HFFc6 (cell line): ENCODE results near the gene TMEM235. TPM values are rescaled to one million over a fixed set of nuclear protein-coding genes. Genes with fewer than 3 reads are reported as not detected.

ENCODE experiments used
- DNase-seq: peaks from one replicate; pipeline ENCODE4 v3.0.0-alpha.2; 2018
- H3K27ac Mint-ChIP-seq: 2 replicates; pipeline ENCODE4 v1.8.0; 2020; ENCODE audit warnings: mild to moderate bottlenecking, mixed read lengths
- H3K27me3 Mint-ChIP-seq: 2 replicates; pipeline ENCODE4 v1.8.0; 2021; ENCODE audit warnings: mild to moderate bottlenecking, moderate library complexity, mixed read lengths; ENCODE audit not compliant: insufficient read depth
- H3K36me3 Mint-ChIP-seq: 2 replicates; pipeline ENCODE4 v1.8.0; 2021; ENCODE audit warnings: low read depth, mixed read lengths
- H3K4me1 Mint-ChIP-seq: 2 replicates; pipeline ENCODE4 v1.8.0; 2020; ENCODE audit warnings: low read depth, mixed read lengths
- H3K4me3 Mint-ChIP-seq: 2 replicates; pipeline ENCODE4 v1.8.0; 2020; ENCODE audit warnings: mild to moderate bottlenecking, moderate library complexity, mixed read lengths
- H3K9me3 Mint-ChIP-seq: 2 replicates; pipeline ENCODE4 v1.8.0; 2020; ENCODE audit warnings: mild to moderate bottlenecking, mixed read lengths
- CTCF ChIP-seq: fragments of 200-600 bp; sonication (generic); IDR thresholded peaks from 2 replicates; pipeline ENCODE4 v1.5.0; 2021; ENCODE audit warnings: antibody characterized with exemption, mild to moderate bottlenecking
- total RNA-seq, 6 experiments: library from RNA; stranded (reverse); fragmentation: NEBNext Ultra II Directional; extraction: Animal tissue kit (Norgen Biotek cat#: 25700); gene quantifications; 2 replicates in 1 of 6; 3 replicates in 5 of 6; pipeline ENCODE4 v1.2.3, GENCODE V29; 2021

The TMEM235 gene
- total RNA-seq, 6 experiments from 2014 or later, result not detected

GRCh38 chr17:78269955-78270381, 38.5 kb downstream of the TMEM235 start:
- Mint-ChIP-seq H3K27me3 (peaks cover 58% of the 10 kb centered on the region), H3K9me3 (0 out of 2 replicates have a peak, but pooled peaks cover 3% of the 10 kb centered on the region), H3K4me3 (no peak overlapping the region), H3K4me1 (no peaks in the 10 kb centered on the region), H3K36me3 (no peaks in the 10 kb centered on the region), H3K27ac (no peak overlapping the region)
- TF ChIP-seq CTCF, result no peak
- no peak for DNase-seq

- Mint-ChIP-seq H3K27ac (no peak overlapping the region), H3K4me1 (no peaks in the 10 kb centered on the region), H3K36me3 (no peaks in the 10 kb centered on the region), H3K4me3 (no peak overlapping the region), H3K9me3 (0 out of 2 replicates have a peak, but pooled peaks cover 3% of the 10 kb centered on the region), H3K27me3 (peaks cover 61% of the 10 kb centered on the region)
- TF ChIP-seq CTCF, result no peak
- no peak for DNase-seq
These were observed 40.2 kb downstream of the TMEM235 start for GRCh38 chr17:78271419-78272170.

- H3K4me3 Mint-ChIP-seq, result no peak overlapping the region
- H3K4me1 Mint-ChIP-seq, result no peaks in the 10 kb centered on the region
- 0 out of 2 replicates have a peak, but pooled peaks cover 3% of the 10 kb centered on the region for H3K9me3 Mint-ChIP-seq
- peaks cover 56% of the 10 kb centered on the region for H3K27me3 Mint-ChIP-seq
- DNase-seq, result no peak
- no peak overlapping the region for H3K27ac Mint-ChIP-seq
- no peaks in the 10 kb centered on the region for H3K36me3 Mint-ChIP-seq
- no peak for TF ChIP-seq CTCF
These were observed 40.9 kb downstream of the TMEM235 start for GRCh38 chr17:78272181-78272913.

- TF ChIP-seq CTCF, result no peak
- H3K36me3 Mint-ChIP-seq, result no peaks in the 10 kb centered on the region
- H3K4me1 Mint-ChIP-seq, result no peaks in the 10 kb centered on the region
- H3K27me3 Mint-ChIP-seq, result peaks cover 53% of the 10 kb centered on the region
- 0 out of 2 replicates have a peak, but pooled peaks cover 3% of the 10 kb centered on the region for H3K9me3 Mint-ChIP-seq
- no peak for DNase-seq
- H3K4me3 Mint-ChIP-seq, result no peak overlapping the region
- H3K27ac Mint-ChIP-seq, result no peak overlapping the region
These were observed 41.5 kb downstream of the TMEM235 start for GRCh38 chr17:78272914-78273258.

- no peak for DNase-seq
- H3K9me3 Mint-ChIP-seq, result 0 out of 2 replicates have a peak, but pooled peaks cover 3% of the 10 kb centered on the region
These were observed 42.4 kb downstream of the TMEM235 start for GRCh38 chr17:78273813-78274212.

More at GRCh38 chr17:78273813-78274212, 42.4 kb downstream of the TMEM235 start:
- no peak overlapping the region for H3K27ac Mint-ChIP-seq
- H3K4me3 Mint-ChIP-seq, result no peak overlapping the region
- H3K4me1 Mint-ChIP-seq, result no peaks in the 10 kb centered on the region
- H3K36me3 Mint-ChIP-seq, result no peaks in the 10 kb centered on the region
- no peak for TF ChIP-seq CTCF
- peaks cover 46% of the 10 kb centered on the region for H3K27me3 Mint-ChIP-seq
